Activated T-cell treated with anti-CD3 and anti-CD28 coated beads for 1 hour (primary cell): ENCODE data around the gene GPR156.
"Not testable (repeated sequence)": the region's sequence is repeated elsewhere in the genome, so short reads cannot be mapped to it uniquely, and the experiment has no call there.

ENCODE experiments used
- DNase-seq: peaks from one replicate; pipeline ENCODE4 v3.0.0-alpha.2; 2020; ENCODE audit warnings: low read depth

Gene GPR156

GRCh38 chr3:120161902-120162301 is 123.1 kb downstream of the GPR156 start:
- no peak for DNase-seq

GRCh38 chr3:120160050-120160449 is 125.0 kb downstream of the GPR156 start:
- DNase-seq, result no peak

- DNase-seq, result no peak
These were observed 127.3 kb downstream of the GPR156 start for GRCh38 chr3:120157681-120158080.

- no peak for DNase-seq
These were observed 127.9 kb downstream of the GPR156 start for GRCh38 chr3:120157113-120157512.

- DNase-seq, result no peak
These were observed 128.3 kb downstream of the GPR156 start for GRCh38 chr3:120156699-120157098.

GRCh38 chr3:120155694-120156093 is 129.3 kb downstream of the GPR156 start:
- not testable (repeated sequence) for DNase-seq

- DNase-seq, result no peak
These were observed 129.9 kb downstream of the GPR156 start for GRCh38 chr3:120155108-120155507.

GRCh38 chr3:120153294-120153693 is 131.7 kb downstream of the GPR156 start:
- no peak for DNase-seq

GRCh38 chr3:120151791-120152190 is 133.2 kb downstream of the GPR156 start:
- no peak for DNase-seq

- DNase-seq, result no peak
These were observed 136.7 kb downstream of the GPR156 start for GRCh38 chr3:120148187-120148949.

- DNase-seq, result peak; percentile 28
These were observed 137.8 kb downstream of the GPR156 start for GRCh38 chr3:120147072-120147871.

GRCh38 chr3:120145542-120146285 is 139.3 kb downstream of the GPR156 start:
- DNase-seq, result no peak

GRCh38 chr3:120144267-120144666 is 140.8 kb downstream of the GPR156 start:
- DNase-seq, result no peak

GRCh38 chr3:120143676-120144075 is 141.3 kb downstream of the GPR156 start:
- DNase-seq, result no peak

- no peak for DNase-seq
These were observed 142.8 kb downstream of the GPR156 start for GRCh38 chr3:120142236-120142635.

- no peak for DNase-seq
These were observed 144.8 kb downstream of the GPR156 start for GRCh38 chr3:120140098-120140742.

- DNase-seq, result no peak
These were observed 145.9 kb downstream of the GPR156 start for GRCh38 chr3:120139140-120139539.

- no peak for DNase-seq
These were observed 147.5 kb downstream of the GPR156 start for GRCh38 chr3:120137548-120137947.

GRCh38 chr3:120130656-120131055 is 154.4 kb downstream of the GPR156 start:
- no peak for DNase-seq

- DNase-seq, result no peak
These were observed 155.1 kb downstream of the GPR156 start for GRCh38 chr3:120129718-120130513.

GRCh38 chr3:120129051-120129450 is 156.0 kb downstream of the GPR156 start:
- DNase-seq, result no peak
